Measurements from ENCODE around the gene PYROXD2.

GRCh38 chr10:98446151-98446660, 31.2 kb upstream of the PYROXD2 start:
- TF ChIP-seq, protein P1, sequence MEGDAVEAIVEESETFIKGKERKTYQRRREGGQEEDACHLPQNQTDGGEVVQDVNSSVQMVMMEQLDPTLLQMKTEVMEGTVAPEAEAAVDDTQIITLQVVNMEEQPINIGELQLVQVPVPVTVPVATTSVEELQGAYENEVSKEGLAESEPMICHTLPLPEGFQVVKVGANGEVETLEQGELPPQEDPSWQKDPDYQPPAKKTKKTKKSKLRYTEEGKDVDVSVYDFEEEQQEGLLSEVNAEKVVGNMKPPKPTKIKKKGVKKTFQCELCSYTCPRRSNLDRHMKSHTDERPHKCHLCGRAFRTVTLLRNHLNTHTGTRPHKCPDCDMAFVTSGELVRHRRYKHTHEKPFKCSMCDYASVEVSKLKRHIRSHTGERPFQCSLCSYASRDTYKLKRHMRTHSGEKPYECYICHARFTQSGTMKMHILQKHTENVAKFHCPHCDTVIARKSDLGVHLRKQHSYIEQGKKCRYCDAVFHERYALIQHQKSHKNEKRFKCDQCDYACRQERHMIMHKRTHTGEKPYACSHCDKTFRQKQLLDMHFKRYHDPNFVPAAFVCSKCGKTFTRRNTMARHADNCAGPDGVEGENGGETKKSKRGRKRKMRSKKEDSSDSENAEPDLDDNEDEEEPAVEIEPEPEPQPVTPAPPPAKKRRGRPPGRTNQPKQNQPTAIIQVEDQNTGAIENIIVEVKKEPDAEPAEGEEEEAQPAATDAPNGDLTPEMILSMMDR (IDR thresholded peaks at IDR 0.05; ENCODE audit: borderline replicate concordance, extremely low read depth, low read length, poor library complexity, severe bottlenecking): no peak
- TF ChIP-seq EZH2 (IDR thresholded peaks at IDR 0.05; ENCODE audit: borderline replicate concordance, low read depth, low read length, severe bottlenecking): no peak
